A673 (cell line): ENCODE data around the gene HAPLN3. TPM values are rescaled to one million over a fixed set of nuclear protein-coding genes. Genes with fewer than 3 reads are reported as not detected.

Source experiments
- BruUV-seq: library from RNA; stranded (reverse); fragments of 400-500 nt; replicated peaks from 2 replicates; lab custom pipeline; 2021; lab: Mats Ljungman, UMichigan
- CTCF ChIA-PET: fragments of 300-600 bp; sonication (Branson Sonifier 250); formaldehyde crosslinking; loops from one replicate; lab custom pipeline; 2022; ENCODE audit warnings: antibody characterized with exemption; lab: Charles Lee
- POLR2A ChIA-PET: fragments of 300-600 bp; sonication (Branson Sonifier 250); formaldehyde crosslinking; loops from one replicate; lab custom pipeline; 2022; ENCODE audit warnings: antibody characterized with exemption; ENCODE audit not compliant: low non-redundant PET; lab: Charles Lee
- DNase-seq: peaks from one replicate; pipeline ENCODE4 v3.0.0-alpha.2; 2015; ENCODE audit warnings: low spot score
- H3K27ac ChIP-seq: fragments of 200-600 bp; sonication (generic); 2 replicates; pipeline ENCODE4 v1.5.1; 2016; ENCODE audit warnings: mixed run types, low read depth, mild to moderate bottlenecking, mixed read lengths, antibody characterized with exemption, low read length; ENCODE audit not compliant: poor library complexity, severe bottlenecking
- H3K27me3 ChIP-seq: fragments of 200-600 bp; sonication (generic); replicated peaks from 2 replicates; pipeline ENCODE4 v1.6.1; 2017; ENCODE audit warnings: mixed run types, low read depth, mild to moderate bottlenecking, mixed read lengths, antibody characterized with exemption, low read length; ENCODE audit not compliant: insufficient read depth, poor library complexity
- H3K36me3 ChIP-seq: fragments of 200-600 bp; sonication (generic); 2 replicates; pipeline ENCODE4 v1.6.1; 2016; ENCODE audit warnings: mixed run types, mild to moderate bottlenecking, mixed read lengths, antibody characterized with exemption, low read length; ENCODE audit not compliant: insufficient read depth, poor library complexity, severe bottlenecking
- H3K4me1 ChIP-seq: fragments of 200-600 bp; sonication (generic); 2 replicates; pipeline ENCODE4 v1.6.1; 2017; ENCODE audit warnings: mixed run types, mild to moderate bottlenecking, mixed read lengths, antibody characterized with exemption, low read length; ENCODE audit not compliant: insufficient read depth, poor library complexity, severe bottlenecking
- H3K4me3 ChIP-seq: fragments of 200-600 bp; sonication (generic); 2 replicates; pipeline ENCODE4 v1.5.1; 2016; ENCODE audit warnings: low read depth, mixed run types, mild to moderate bottlenecking, mixed read lengths, low read length; ENCODE audit not compliant: poor library complexity, severe bottlenecking
- H3K9me3 ChIP-seq: fragments of 200-600 bp; sonication (generic); 2 replicates; pipeline ENCODE4 v1.6.1; 2016; ENCODE audit warnings: mixed run types, low read depth, mild to moderate bottlenecking, mixed read lengths, antibody characterized with exemption, low read length; ENCODE audit not compliant: poor library complexity, severe bottlenecking
- EZH2 ChIP-seq: fragments of 200-600 bp; sonication (generic); IDR thresholded peaks from 2 replicates; pipeline ENCODE4 v1.6.1; 2017; ENCODE audit warnings: borderline replicate concordance, low read depth, mild to moderate bottlenecking, mixed read lengths, antibody characterized with exemption, low read length; ENCODE audit not compliant: poor library complexity, severe bottlenecking
- intact Hi-C: fragments of 100-400 bp; cut with micrococcal nuclease; formaldehyde crosslinking; loops from one replicate; pipeline ENCODE4 v1.10.0; 2022; ENCODE audit not compliant: unreplicated experiment
- total RNA-seq: library from RNA; stranded (reverse); gene quantifications from 2 replicates; pipeline ENCODE4 v1.2.3, GENCODE V29; 2021
- TF ChIP-seq, protein P1 (sequence below): fragments of 300-800, 200-600 bp; sonication (generic); conservative IDR thresholded peaks from 2 replicates; pipeline ENCODE4 v1.5.1; 2017; ENCODE audit warnings: low read depth, mild to moderate bottlenecking, antibody characterized with exemption, low read length, moderate library complexity, mixed read lengths

HAPLN3 gene
- total RNA-seq, 1 experiment from 2014 or later = 1.4 TPM

DNA sequence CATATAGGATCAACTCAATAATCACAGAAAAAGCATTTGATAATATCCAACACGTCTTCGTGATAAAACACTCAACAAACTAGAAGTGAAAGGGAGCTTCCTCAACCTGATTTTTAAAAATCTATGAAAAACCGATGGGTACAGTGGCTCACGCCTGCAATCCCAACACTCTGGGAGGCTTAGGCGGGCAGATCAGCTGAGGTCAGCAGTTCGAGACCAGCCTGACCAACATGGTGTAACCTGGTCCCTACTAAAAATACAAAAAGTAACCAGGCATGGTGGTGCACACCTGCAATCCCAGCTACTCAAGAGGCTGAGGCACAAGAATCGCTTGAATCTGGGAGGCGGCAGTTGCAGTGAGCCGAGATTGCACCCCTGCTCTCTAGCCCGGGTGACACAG lies 20.0 kb upstream of the HAPLN3 start:
- H3K9me3 ChIP-seq = no peaks in the 10 kb centered on the region
- H3K4me3 ChIP-seq = no peak overlapping the region
- no peak overlapping the region for H3K27ac ChIP-seq
- TF ChIP-seq, protein P1, sequence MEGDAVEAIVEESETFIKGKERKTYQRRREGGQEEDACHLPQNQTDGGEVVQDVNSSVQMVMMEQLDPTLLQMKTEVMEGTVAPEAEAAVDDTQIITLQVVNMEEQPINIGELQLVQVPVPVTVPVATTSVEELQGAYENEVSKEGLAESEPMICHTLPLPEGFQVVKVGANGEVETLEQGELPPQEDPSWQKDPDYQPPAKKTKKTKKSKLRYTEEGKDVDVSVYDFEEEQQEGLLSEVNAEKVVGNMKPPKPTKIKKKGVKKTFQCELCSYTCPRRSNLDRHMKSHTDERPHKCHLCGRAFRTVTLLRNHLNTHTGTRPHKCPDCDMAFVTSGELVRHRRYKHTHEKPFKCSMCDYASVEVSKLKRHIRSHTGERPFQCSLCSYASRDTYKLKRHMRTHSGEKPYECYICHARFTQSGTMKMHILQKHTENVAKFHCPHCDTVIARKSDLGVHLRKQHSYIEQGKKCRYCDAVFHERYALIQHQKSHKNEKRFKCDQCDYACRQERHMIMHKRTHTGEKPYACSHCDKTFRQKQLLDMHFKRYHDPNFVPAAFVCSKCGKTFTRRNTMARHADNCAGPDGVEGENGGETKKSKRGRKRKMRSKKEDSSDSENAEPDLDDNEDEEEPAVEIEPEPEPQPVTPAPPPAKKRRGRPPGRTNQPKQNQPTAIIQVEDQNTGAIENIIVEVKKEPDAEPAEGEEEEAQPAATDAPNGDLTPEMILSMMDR = no peak
- no peak for TF ChIP-seq EZH2
- BruUV-seq = no TSS peak
- DNase-seq = no peak
- POLR2A ChIA-PET = no interaction called here
- no peaks in the 10 kb centered on the region for H3K36me3 ChIP-seq
- no peaks in the 10 kb centered on the region for H3K27me3 ChIP-seq
- CTCF ChIA-PET = no interaction called here
- H3K4me1 ChIP-seq = peaks cover 24% of the 10 kb centered on the region
- intact Hi-C loops = no loop called here

- no peak for DNase-seq
- H3K27ac ChIP-seq = peak overlapping the region; percentile 62
- peak overlapping the region; percentile 62 for H3K4me3 ChIP-seq
- intact Hi-C loops = no loop called here
- H3K27me3 ChIP-seq = no peaks in the 10 kb centered on the region
- no peaks in the 10 kb centered on the region for H3K36me3 ChIP-seq
- POLR2A ChIA-PET = interaction anchor here (0.6 kb wide), 1 partner anchor 99 kb away, joined by 4 read pairs; no protein-coding TSS in a partner anchor
- H3K4me1 ChIP-seq = peaks cover 13% of the 10 kb centered on the region
- CTCF ChIA-PET = no interaction called here
- TF ChIP-seq, protein P1 = no peak
- TF ChIP-seq EZH2 = no peak
- BruUV-seq = no TSS peak
- no peaks in the 10 kb centered on the region for H3K9me3 ChIP-seq
Observed at GRCh38 chr15:88913850-88914169, 18.5 kb upstream of the HAPLN3 start.

GRCh38 chr15:88913017-88913849 lies 17.9 kb upstream of the HAPLN3 start, which contains the start of gene MFGE8:
TSS of gene MFGE8 (minus strand) at chr15:88913379. CDS start at chr15:88913319, 60 bp downstream.
- Histone ChIP-seq H3K36me3 (no peaks in the 10 kb centered on the region), H3K4me1 (peaks cover 12% of the 10 kb centered on the region), H3K9me3 (no peaks in the 10 kb centered on the region), H3K27ac (peak within 1 kb of the TSS; percentile 62), H3K4me3 (peak within 1 kb of the TSS; percentile 62), H3K27me3 (no peaks in the 10 kb centered on the region)
- TF ChIP-seq EZH2 = no peak
- TF ChIP-seq, protein P1 = 0 out of 2 replicates have a peak, but pooled peaks have one; percentile 11
- intact Hi-C loops = no loop called here
- ChIA-PET POLR2A (interaction anchor here (0.6 to 0.7 kb wide), 2 partner anchors 100 to 1844 kb away, joined by 4 to 5 read pairs; no protein-coding TSS in a partner anchor), CTCF (no interaction called here)
- DNase-seq = peak; percentile 85
- BruUV-seq = no TSS peak
